Neural crest cell (in vitro differentiated cells): Measurements from ENCODE around the gene CYTH1. TPM values are rescaled to one million over a fixed set of nuclear protein-coding genes. Genes with fewer than 3 reads are reported as not detected.

ENCODE experiments used
- DNase-seq: peaks from one replicate; pipeline ENCODE4 v3.0.0; 2021; ENCODE audit warnings: low read depth, mixed read lengths, low spot score
- H3K27ac Mint-ChIP-seq: one replicate; pipeline ENCODE4 v1.8.0; 2021; ENCODE audit warnings: mild to moderate bottlenecking, mixed read lengths; ENCODE audit not compliant: unreplicated experiment
- H3K27me3 Mint-ChIP-seq: 2 replicates; pipeline ENCODE4 v1.8.0; 2021; ENCODE audit warnings: low read depth, mild to moderate bottlenecking, mixed read lengths
- H3K36me3 Mint-ChIP-seq: 2 replicates; pipeline ENCODE4 v1.8.0; 2021; ENCODE audit warnings: low read depth, mild to moderate bottlenecking, mixed read lengths
- H3K4me1 Mint-ChIP-seq: 2 replicates; pipeline ENCODE4 v1.8.0; 2021; ENCODE audit warnings: mixed read lengths
- H3K4me3 Mint-ChIP-seq: one replicate; pipeline ENCODE4 v1.8.0; 2021; ENCODE audit warnings: mild to moderate bottlenecking, mixed read lengths
- H3K9me3 Mint-ChIP-seq: 2 replicates; pipeline ENCODE4 v1.8.0; 2021; ENCODE audit warnings: mixed read lengths
- CTCF ChIP-seq: fragments of 200-600 bp; sonication (generic); conservative IDR thresholded peaks from 2 replicates; pipeline ENCODE4 v1.5.0; 2021; ENCODE audit warnings: antibody characterized with exemption, mild to moderate bottlenecking
- total RNA-seq: library from RNA; stranded (reverse); gene quantifications from 2 replicates; pipeline ENCODE4 v1.2.1, GENCODE V29; 2021

The CYTH1 gene
- total RNA-seq, 1 donor from 2014 or later, result 26.8 TPM

GRCh38 chr17:78693346-78694083, 88.6 kb downstream of the CYTH1 start:
- no peak for DNase-seq
- Mint-ChIP-seq H3K36me3 (peaks cover 23% of the 10 kb centered on the region), H3K4me3 (no peak overlapping the region), H3K4me1 (no peaks in the 10 kb centered on the region), H3K27me3 (no peaks in the 10 kb centered on the region), H3K27ac (no peak overlapping the region), H3K9me3 (no peaks in the 10 kb centered on the region)
- no peak for TF ChIP-seq CTCF

GRCh38 chr17:78692460-78693010, 89.5 kb downstream of the CYTH1 start:
- H3K4me1 Mint-ChIP-seq, result no peaks in the 10 kb centered on the region
- peaks cover 31% of the 10 kb centered on the region for H3K36me3 Mint-ChIP-seq
- no peaks in the 10 kb centered on the region for H3K9me3 Mint-ChIP-seq
- no peak overlapping the region for H3K4me3 Mint-ChIP-seq
- no peak for DNase-seq
- TF ChIP-seq CTCF, result no peak
- no peaks in the 10 kb centered on the region for H3K27me3 Mint-ChIP-seq
- no peak overlapping the region for H3K27ac Mint-ChIP-seq

GRCh38 chr17:78689029-78689428, 93.0 kb downstream of the CYTH1 start:
- no peak overlapping the region for H3K4me3 Mint-ChIP-seq
- TF ChIP-seq CTCF, result peak; percentile 20
- no peak for DNase-seq
- no peak overlapping the region for H3K27ac Mint-ChIP-seq
- no peaks in the 10 kb centered on the region for H3K9me3 Mint-ChIP-seq
- no peaks in the 10 kb centered on the region for H3K27me3 Mint-ChIP-seq
- no peaks in the 10 kb centered on the region for H3K4me1 Mint-ChIP-seq
- peaks cover 31% of the 10 kb centered on the region for H3K36me3 Mint-ChIP-seq

GRCh38 chr17:78687944-78688343, 94.1 kb downstream of the CYTH1 start:
- TF ChIP-seq CTCF, result no peak
- no peaks in the 10 kb centered on the region for H3K27me3 Mint-ChIP-seq
- H3K9me3 Mint-ChIP-seq, result no peaks in the 10 kb centered on the region
- H3K4me3 Mint-ChIP-seq, result no peak overlapping the region
- no peak for DNase-seq
- H3K4me1 Mint-ChIP-seq, result no peaks in the 10 kb centered on the region
- H3K27ac Mint-ChIP-seq, result no peak overlapping the region
- H3K36me3 Mint-ChIP-seq, result peaks cover 28% of the 10 kb centered on the region

- no peak for DNase-seq
- Mint-ChIP-seq H3K4me3 (no peak overlapping the region), H3K9me3 (no peaks in the 10 kb centered on the region), H3K36me3 (peaks cover 28% of the 10 kb centered on the region), H3K27me3 (no peaks in the 10 kb centered on the region), H3K27ac (no peak overlapping the region), H3K4me1 (no peaks in the 10 kb centered on the region)
- TF ChIP-seq CTCF, result no peak
These were observed 94.9 kb downstream of the CYTH1 start for GRCh38 chr17:78687125-78687524.
